NCI-H2107 (cell line): ENCODE measurements around the gene S1PR4.

Source experiments
- DNase-seq: peaks from one replicate; lab custom pipeline; 2025; lab: John Stamatoyannopoulos, UW

Gene S1PR4

GRCh38 chr19:3224346-3225168, 46.0 kb downstream of the S1PR4 start, which contains the start of gene CELF5:
Gene CELF5, plus strand, starts transcription at chr19:3224661. Its CDS starts 79 bp downstream, at chr19:3224740.
- DNase-seq = peak; percentile 24

GRCh38 chr19:3225169-3225485, 46.6 kb downstream of the S1PR4 start:
- DNase-seq = no peak

GRCh38 chr19:3225677-3226093, 47.1 kb downstream of the S1PR4 start:
- DNase-seq = no peak

- DNase-seq = no peak
Measured at GRCh38 chr19:3227054-3227626, 48.6 kb downstream of the S1PR4 start.

- no peak for DNase-seq
Measured at GRCh38 chr19:3229346-3229743, 50.8 kb downstream of the S1PR4 start.
